Diencephalon (tissue), 1 donor: Measurements from ENCODE around the gene DELE1. TPM values are rescaled to one million over a fixed set of nuclear protein-coding genes. Genes with fewer than 3 reads are reported as not detected.

Experiments
- total RNA-seq: library from RNA; depleted of rRNA; stranded (reverse); fragments of >200 nt; gene quantifications from one replicate; pipeline ENCODE4 v1.2.3, GENCODE V29; 2014

The DELE1 gene, protein sequence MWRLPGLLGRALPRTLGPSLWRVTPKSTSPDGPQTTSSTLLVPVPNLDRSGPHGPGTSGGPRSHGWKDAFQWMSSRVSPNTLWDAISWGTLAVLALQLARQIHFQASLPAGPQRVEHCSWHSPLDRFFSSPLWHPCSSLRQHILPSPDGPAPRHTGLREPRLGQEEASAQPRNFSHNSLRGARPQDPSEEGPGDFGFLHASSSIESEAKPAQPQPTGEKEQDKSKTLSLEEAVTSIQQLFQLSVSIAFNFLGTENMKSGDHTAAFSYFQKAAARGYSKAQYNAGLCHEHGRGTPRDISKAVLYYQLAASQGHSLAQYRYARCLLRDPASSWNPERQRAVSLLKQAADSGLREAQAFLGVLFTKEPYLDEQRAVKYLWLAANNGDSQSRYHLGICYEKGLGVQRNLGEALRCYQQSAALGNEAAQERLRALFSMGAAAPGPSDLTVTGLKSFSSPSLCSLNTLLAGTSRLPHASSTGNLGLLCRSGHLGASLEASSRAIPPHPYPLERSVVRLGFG
- 34.1 TPM for total RNA-seq

DNA sequence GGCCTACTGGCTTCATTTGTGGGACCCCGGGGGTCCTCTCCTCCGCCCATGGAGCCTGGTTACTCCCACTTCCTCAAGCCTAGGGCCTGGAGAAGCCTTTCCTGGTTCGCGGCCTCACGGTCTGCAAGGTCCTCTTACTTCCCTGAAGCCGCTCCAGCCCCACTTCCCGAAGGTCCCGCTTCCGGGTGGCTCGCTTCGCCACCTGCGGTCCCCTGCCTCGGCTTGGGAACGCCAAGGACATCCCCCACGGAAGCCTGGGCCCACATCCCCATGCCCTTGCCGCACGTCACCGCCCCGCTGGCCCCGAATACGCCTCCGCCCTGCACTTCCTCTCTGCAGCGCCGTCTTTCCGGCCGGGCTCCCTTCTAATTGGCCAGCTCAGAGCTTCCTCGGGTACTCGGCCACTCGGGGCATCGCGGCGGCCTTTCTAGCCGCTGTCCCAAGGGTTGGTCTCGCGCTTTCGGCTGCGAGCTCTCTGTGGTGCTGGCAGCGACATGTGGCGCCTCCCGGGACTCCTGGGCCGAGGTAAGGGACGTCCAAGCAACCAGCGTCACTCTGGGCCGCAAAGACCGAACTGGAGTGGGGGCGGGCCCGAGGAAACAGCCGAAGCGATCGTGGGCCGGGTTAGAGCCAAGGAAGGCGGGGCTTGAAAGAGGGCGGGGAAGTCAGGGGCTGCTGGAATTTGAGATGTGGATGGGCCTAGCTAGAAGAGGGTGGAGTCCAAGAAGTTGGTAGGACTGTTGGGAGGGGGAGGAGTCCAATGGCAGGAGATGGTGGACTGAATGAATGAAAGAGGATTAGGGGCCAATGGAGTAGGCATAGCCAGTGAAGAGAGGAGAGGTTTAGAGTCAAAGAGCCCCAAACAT is at the start of gene DELE1:
TSS of gene DELE1 (plus strand) at position 424 of the 866 bp plus-strand sequence. CDS start at position 495, 71 bp downstream.

DNA sequence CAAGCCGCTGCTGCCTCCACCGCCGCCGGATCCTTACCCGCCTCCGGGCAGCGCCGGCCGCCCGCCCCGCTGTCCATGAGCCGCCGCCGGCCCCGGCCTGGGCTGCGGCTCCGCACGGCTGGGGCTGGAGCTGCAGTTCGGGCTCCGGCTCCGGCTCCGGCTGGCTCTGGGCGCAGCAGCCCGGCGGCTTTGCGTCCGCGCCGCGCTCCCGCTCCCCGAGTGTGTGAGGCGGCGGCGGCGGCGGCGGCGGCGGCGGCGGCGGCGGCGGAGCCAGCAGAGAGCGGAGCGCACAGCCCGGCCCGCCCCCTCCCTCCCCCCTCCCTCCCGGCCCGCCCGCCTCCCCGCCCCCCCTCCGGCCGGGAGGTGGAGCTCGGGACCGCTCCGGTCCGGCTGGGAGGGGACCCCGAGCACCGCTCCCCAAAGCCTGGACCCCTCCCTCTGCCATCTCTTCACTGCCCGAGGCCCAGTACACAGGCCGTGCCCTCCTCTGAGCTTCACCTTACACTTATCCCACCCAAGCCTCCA is 45.4 kb upstream of the DELE1 start, which contains the start of gene PCDH1:
TSS of gene PCDH1 (minus strand) at position 225 of the 525 bp plus-strand sequence. CDS start at position 77, 148 bp downstream.

DNA sequence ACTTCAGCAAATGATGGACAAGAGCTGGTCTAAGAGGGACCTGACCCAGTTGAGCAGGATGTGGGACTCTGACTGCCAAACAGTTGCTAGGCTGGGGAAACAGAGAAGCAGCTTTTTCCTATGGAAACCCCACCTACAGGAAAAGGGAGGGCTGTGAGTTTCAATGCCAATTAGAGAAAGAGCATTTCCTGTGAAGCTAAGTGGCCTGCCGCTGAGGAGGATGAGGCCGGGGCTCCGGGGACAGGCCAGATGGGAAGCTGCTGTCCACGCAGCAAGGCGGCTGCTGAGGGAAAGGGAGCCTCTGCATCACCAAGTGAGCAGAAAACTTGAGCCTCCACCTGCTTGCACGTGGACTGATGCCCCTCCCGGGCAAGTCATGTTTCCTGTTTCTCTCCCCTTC is 34.4 kb downstream of the DELE1 start, which contains the start of gene PCDH12:
TSS of gene PCDH12 (minus strand) at position 90 of the 400 bp plus-strand sequence. CDS start 351 bp downstream, outside the sequence.

DNA sequence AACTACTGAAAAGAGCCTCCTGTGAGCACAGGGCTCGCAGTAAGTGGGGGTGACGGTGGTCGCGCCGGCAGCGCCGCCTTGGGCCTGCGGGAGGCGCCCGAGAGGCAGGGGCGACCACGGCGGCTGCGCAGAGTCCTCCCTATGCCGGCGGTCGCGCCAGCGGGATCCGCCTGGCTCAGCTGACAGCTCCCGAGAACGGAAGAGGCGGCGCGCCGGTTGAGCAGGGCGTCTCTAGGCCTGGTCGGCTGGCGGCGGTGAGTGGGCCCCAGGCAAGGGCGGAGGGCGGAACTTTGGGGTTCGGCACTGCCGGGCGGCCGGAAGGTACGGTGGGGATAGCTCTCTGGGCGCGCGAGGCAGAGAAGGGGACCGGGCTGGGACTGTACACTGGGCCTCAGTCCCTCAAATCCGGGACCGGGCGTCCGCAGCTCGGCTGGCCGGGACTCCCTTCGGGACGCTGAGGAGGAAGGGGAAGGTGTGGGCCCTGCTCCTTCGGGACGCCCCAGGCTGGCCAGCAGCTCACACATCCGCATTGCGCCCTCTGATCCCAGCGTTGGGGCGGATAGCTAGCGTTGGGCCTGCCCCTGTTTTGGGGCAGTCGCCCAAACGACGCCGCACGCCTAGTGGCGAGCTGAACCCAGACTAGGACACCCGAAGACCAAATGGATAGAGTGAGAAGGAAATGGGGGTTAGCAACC is 45.4 kb downstream of the DELE1 start, which contains the start of gene RNF14:
TSS of gene RNF14 (plus strand) at position 192 of the 695 bp plus-strand sequence. CDS start 4,484 bp downstream, outside the sequence.

Other genes with a start within 250 kb of the DELE1 start
- 4.8 TPM for gene ARAP3, start 241.6 kb upstream of the DELE1 start, total RNA-seq
- 69.2 TPM for gene PCDH1, start 45.5 kb upstream of the DELE1 start, total RNA-seq
- 3.2 TPM for gene PCDH12, start 34.3 kb downstream of the DELE1 start, total RNA-seq
- 79.4 TPM for gene RNF14, start 45.2 kb downstream of the DELE1 start, total RNA-seq
- gene GNPDA1, start 89.2 kb downstream of the DELE1 start, total RNA-seq: 28.8 TPM
- 231 TPM for gene NDFIP1, start 184.9 kb downstream of the DELE1 start, total RNA-seq